GM21526 (cell line): ENCODE measurements around the gene FOXP1.
A peak's percentile ranks its signal among the peaks of the same experiment; 100 is the strongest.

Experiments used
- ATAC-seq: cut with Tn5 transposase; IDR thresholded peaks from one replicate; pipeline ENCODE4 v1.9.1; 2021; ENCODE audit warnings: moderate library complexity; ENCODE audit not compliant: unreplicated experiment, low FRiP score

Gene FOXP1

GRCh38 chr3:71010726-71011455 lies 572.6 kb downstream of the FOXP1 start:
- no peak for ATAC-seq

- ATAC-seq = no peak
Observed at GRCh38 chr3:71008350-71008935, 575.1 kb downstream of the FOXP1 start.

- peak; percentile 46 for ATAC-seq
Observed at GRCh38 chr3:71006810-71007785, 576.4 kb downstream of the FOXP1 start.

- no peak for ATAC-seq
Observed at GRCh38 chr3:71005702-71006321, 577.7 kb downstream of the FOXP1 start.

DNA sequence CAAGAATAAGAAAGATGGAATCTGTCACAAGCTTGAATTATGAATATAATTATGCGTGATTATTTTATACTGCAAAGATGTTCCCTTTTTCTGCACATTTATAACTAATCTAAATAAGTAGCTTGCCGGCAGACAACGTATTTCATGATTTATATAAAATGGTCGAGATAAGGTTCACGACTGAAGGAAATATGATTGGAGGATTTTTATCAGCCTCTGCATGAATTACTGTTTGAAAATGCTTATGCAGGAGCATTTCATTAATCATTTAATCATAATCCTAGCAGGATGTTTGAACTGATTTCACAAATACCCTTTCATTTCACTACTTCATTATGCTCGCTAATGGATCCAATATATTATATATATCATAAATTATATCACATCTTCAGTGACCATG lies 580.0 kb downstream of the FOXP1 start:
- no peak for ATAC-seq

DNA sequence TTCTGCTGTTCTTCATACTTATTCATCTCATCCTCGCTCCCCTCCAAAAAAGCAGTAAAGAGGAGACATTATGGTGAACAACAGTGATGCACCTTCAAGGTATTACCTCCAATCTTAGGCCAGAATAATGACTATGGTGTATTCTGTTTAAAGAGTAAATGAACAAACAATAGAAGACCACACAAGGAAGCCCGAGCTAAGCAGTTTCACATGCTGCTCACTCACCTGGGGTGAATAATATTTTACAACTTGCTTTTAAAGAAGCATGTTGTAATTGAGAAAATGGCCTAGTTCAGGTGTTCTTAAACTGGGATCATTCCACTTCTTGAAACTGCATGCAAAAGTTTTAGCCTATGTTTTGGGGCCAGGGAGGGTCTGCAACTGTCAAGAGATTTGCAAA lies 581.2 kb downstream of the FOXP1 start:
- ATAC-seq = no peak

DNA sequence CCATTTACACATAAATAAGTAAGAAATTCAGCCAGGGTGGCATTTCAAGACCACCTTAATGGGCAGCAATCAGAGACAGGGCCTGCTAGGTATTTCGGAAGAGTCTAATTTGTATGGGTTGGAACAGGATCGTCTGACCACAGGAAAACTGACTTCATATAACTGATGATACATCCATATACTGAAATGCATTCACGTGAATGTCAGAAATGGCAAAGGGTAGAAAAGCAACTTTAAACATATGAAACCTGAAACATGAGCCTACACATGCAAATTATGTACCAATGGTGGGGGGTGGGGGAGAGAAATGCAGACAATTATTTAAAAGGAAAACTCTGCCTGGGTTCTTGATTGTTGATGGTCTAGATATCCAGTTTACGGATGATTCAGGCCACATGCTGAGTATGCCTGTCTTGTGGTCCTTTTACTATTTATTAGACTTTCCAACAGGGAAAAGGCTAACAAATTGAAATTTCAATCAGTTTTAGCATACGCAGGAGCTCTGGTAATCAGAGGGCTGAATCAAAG lies 582.2 kb downstream of the FOXP1 start:
- no peak for ATAC-seq

DNA sequence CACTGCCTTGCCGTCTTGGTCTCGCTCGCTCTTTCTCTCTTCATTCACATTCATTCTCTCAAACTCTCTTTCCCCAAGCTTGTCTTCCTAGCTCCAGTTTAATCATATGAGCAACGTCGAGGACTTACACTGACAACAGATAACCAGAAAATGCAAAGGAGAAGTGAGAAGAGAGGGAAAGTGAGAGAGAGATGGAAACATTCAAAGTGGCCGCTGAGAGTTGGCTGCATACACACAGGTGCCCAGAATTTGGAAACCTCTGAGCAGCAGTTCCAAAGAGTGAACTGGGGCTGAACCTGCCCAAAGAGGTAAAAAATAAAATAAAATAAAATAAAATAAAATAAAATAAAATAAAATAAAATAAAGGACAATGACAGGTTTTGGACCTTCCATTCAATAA lies 583.0 kb downstream of the FOXP1 start:
- no peak for ATAC-seq

- ATAC-seq = no peak
Observed at GRCh38 chr3:70999730-71000129, 583.8 kb downstream of the FOXP1 start.

GRCh38 chr3:70996082-70996481 lies 587.4 kb downstream of the FOXP1 start:
- ATAC-seq = no peak

DNA sequence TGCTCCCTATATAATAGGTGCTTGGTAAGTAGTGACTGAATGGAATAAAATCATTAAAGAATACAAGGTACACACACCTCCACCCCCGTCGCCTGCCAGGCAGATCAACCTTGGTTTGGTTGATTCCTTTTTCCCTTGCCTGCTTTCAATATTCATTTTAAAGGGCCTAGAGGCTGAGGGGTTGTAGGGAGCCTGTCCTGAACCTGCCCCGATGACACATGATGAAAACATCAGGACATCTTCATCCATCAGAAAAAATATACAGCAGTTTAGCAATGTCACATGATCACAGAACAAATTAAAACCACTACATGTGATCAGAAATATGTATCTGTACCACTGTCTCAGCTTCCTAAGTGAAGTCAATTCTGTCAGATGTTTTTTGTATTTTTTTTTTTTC lies 588.9 kb downstream of the FOXP1 start:
- ATAC-seq = no peak

DNA sequence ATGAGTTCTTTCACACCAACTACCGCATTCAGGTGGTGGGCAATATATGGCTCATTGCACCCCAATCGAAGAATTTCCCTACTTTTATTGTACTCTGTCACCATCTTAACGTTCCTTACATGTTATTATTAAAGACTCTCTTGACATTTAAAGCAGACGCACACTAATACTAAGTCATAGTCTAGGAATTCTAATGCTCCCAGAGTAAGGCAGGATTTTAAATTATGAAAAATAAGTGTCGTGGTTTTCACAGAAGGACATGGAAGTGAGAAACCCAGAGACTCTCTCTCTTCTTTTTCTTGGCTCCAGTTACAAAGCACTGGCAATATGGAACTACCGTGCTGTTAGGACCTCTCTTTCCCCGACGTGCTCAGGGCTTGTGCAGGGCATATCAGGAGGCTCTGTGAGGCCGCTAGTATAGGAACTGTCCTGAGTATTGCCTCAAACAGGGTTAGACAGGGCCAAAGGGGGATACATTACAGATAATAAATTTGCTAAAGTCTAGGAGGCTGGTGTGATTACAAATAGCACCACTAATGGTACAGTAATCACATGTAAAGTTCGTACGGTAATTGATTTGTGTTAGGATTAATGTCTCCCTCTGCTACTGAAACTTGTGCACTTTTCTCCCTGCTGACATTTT lies 590.8 kb downstream of the FOXP1 start:
- ATAC-seq = no peak

GRCh38 chr3:70992131-70992530 lies 591.4 kb downstream of the FOXP1 start:
- no peak for ATAC-seq

DNA sequence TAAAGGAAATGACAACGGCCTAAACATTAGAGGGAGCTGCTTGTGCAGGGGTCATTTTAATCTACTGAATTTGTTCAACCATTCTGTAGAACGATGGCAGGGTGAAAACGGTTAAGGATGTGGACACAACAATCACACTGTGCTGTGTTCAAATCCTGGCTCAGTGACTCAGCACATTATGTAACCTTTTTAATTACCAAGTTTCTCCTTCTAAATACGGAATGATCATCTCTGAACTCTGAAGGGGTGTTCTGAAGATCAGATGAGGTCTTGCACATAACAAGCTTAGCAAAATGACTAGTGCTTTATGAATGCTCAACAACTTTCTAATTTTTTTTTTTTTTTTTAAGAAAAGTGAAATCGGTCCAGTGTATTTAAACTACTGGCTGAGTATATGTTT lies 592.8 kb downstream of the FOXP1 start:
- ATAC-seq = no peak

DNA sequence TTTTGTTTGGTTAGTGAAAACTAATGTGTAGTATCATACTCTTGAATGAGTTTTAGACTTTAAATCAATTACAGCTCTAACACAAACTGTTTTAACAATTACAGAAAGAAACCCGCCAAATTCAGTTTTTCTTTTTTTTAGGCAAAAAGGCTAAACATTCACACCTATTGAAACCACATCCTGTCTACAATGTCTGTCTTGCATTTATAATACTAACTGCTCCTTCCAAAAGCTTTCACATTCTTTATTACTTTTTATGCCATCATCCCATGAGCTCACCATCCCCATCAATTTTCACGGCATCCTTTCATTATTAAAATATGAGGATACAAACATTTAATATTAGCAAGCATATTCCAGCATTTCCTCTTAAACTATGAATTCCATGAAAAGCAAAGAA lies 593.3 kb downstream of the FOXP1 start:
- no peak for ATAC-seq

GRCh38 chr3:70989174-70989573 lies 594.4 kb downstream of the FOXP1 start:
- no peak for ATAC-seq

- ATAC-seq = no peak
Observed at GRCh38 chr3:70988111-70988510, 595.4 kb downstream of the FOXP1 start.

GRCh38 chr3:70985572-70985971 lies 598.0 kb downstream of the FOXP1 start:
- no peak for ATAC-seq

GRCh38 chr3:70984776-70985482 lies 598.6 kb downstream of the FOXP1 start:
- no peak for ATAC-seq
